WTC11 (cell line): ENCODE results near the gene CRYGS. TPM values are rescaled to one million over a fixed set of nuclear protein-coding genes. Genes with fewer than 3 reads are reported as not detected.

ENCODE experiments used
- ATAC-seq: fragments of 200-7000 bp; cut with Tn5 transposase; 2 replicates; pipeline ENCODE4 v1.10.0; 2021; ENCODE audit warnings: mild to moderate bottlenecking, moderate library complexity
- CTCF ChIA-PET: fragments of 300-600 bp; sonication (Branson Sonifier 250); formaldehyde crosslinking; loops from one replicate; lab custom pipeline; 2021; ENCODE audit warnings: antibody characterized with exemption; lab: Charles Lee
- POLR2A ChIA-PET: fragments of 350-600 bp; sonication (Branson Sonifier 250); formaldehyde crosslinking; loops from one replicate; lab custom pipeline; 2021; ENCODE audit warnings: antibody characterized with exemption; lab: Charles Lee
- DNase-seq: peaks from one replicate; pipeline ENCODE4 v3.0.0; 2021; ENCODE audit warnings: low spot score
- H3K27ac Mint-ChIP-seq: 2 replicates; pipeline ENCODE4 v1.8.0; 2021; ENCODE audit warnings: mixed read lengths
- H3K27me3 Mint-ChIP-seq: 2 replicates; pipeline ENCODE4 v1.8.0; 2021; ENCODE audit warnings: low read depth, mild to moderate bottlenecking, moderate library complexity, mixed read lengths
- H3K36me3 Mint-ChIP-seq: 2 replicates; pipeline ENCODE4 v1.8.0; 2021; ENCODE audit warnings: mixed read lengths
- H3K4me1 Mint-ChIP-seq: 2 replicates; pipeline ENCODE4 v1.8.0; 2022; ENCODE audit warnings: mixed read lengths
- H3K4me3 Mint-ChIP-seq: 2 replicates; pipeline ENCODE4 v1.8.0; 2021; ENCODE audit warnings: mild to moderate bottlenecking, moderate library complexity, mixed read lengths
- H3K9me3 Mint-ChIP-seq: 2 replicates; pipeline ENCODE4 v1.8.0; 2021; ENCODE audit warnings: mixed read lengths
- ATF1 ChIP-seq: sonication (generic); formaldehyde crosslinking; IDR thresholded peaks from 2 replicates; pipeline ENCODE4 v1.8.1; 2023; ENCODE audit warnings: mild to moderate bottlenecking, moderate library complexity, missing genetic modification reagents
- ELF4 ChIP-seq: sonication (generic); formaldehyde crosslinking; IDR thresholded peaks from 2 replicates; pipeline ENCODE4 v1.8.1; 2022; ENCODE audit warnings: low read depth, mild to moderate bottlenecking, moderate library complexity, missing genetic modification reagents
- FOXK1 ChIP-seq: sonication (generic); formaldehyde crosslinking; IDR thresholded peaks from 2 replicates; pipeline ENCODE4 v1.8.0; 2022; ENCODE audit warnings: mild to moderate bottlenecking, moderate library complexity, missing genetic modification reagents
- IRF2 ChIP-seq: sonication (generic); formaldehyde crosslinking; IDR thresholded peaks from 2 replicates; pipeline ENCODE4 v1.8.0; 2022; ENCODE audit warnings: low read depth, missing genetic modification reagents, borderline replicate concordance
- JAZF1 ChIP-seq: fragments of 250-450 bp; sonication (Bioruptor Pico); IDR thresholded peaks from 2 replicates; pipeline ENCODE4 v1.9.0; 2021; ENCODE audit warnings: moderate library complexity, mild to moderate bottlenecking, inconsistent platforms
- NR2C2 ChIP-seq: sonication (generic); formaldehyde crosslinking; IDR thresholded peaks from 2 replicates; pipeline ENCODE4 v1.8.0; 2022; ENCODE audit warnings: mild to moderate bottlenecking, missing genetic modification reagents
- PRRX2 ChIP-seq: fragments of 250-450 bp; sonication (Bioruptor Pico); IDR thresholded peaks from 2 replicates; pipeline ENCODE4 v1.8.0; 2021; ENCODE audit warnings: mild to moderate bottlenecking
- TEAD1 ChIP-seq: sonication (generic); formaldehyde crosslinking; IDR thresholded peaks from 2 replicates; pipeline ENCODE4 v1.8.0; 2022; ENCODE audit warnings: mild to moderate bottlenecking, missing genetic modification reagents
- TEAD4 ChIP-seq: sonication (generic); formaldehyde crosslinking; IDR thresholded peaks from 2 replicates; pipeline ENCODE4 v1.8.0; 2022; ENCODE audit warnings: mild to moderate bottlenecking, missing genetic modification reagents
- ZNF317 ChIP-seq: sonication (generic); formaldehyde crosslinking; IDR thresholded peaks from 2 replicates; pipeline ENCODE4 v1.8.1; 2023; ENCODE audit warnings: low read depth, mild to moderate bottlenecking, moderate library complexity, missing genetic modification reagents, borderline replicate concordance
- ZNF423 ChIP-seq: fragments of 250-450 bp; sonication (Bioruptor Pico); IDR thresholded peaks from 2 replicates; pipeline ENCODE4 v2.1.2; 2022; ENCODE audit warnings: mild to moderate bottlenecking, moderate library complexity
- ZNF671 ChIP-seq: fragments of 250-450 bp; sonication (Bioruptor Pico); IDR thresholded peaks from 2 replicates; pipeline ENCODE4 v1.8.0; 2021; ENCODE audit warnings: mild to moderate bottlenecking
- total RNA-seq: library from RNA; stranded (reverse); gene quantifications from 3 replicates; pipeline ENCODE4 v1.2.3, GENCODE V29; 2021
- TF ChIP-seq, protein P1 (sequence below): sonication (generic); formaldehyde crosslinking; IDR thresholded peaks from 2 replicates; pipeline ENCODE4 v1.8.0; 2023; ENCODE audit warnings: missing genetic modification reagents, mild to moderate bottlenecking, borderline replicate concordance
- TF ChIP-seq, protein P2 (sequence below): sonication (generic); formaldehyde crosslinking; IDR thresholded peaks from 2 replicates; pipeline ENCODE4 v1.8.1; 2022; ENCODE audit warnings: low read depth, mild to moderate bottlenecking, moderate library complexity, missing genetic modification reagents, borderline replicate concordance
- TF ChIP-seq, protein P3 (sequence below): fragments of 250-450 bp; sonication (Bioruptor Pico); IDR thresholded peaks from 2 replicates; pipeline ENCODE4 v1.9.0; 2021; ENCODE audit warnings: moderate library complexity, mild to moderate bottlenecking, inconsistent platforms, borderline replicate concordance
- TF ChIP-seq, protein P4 (sequence below): fragments of 250-450 bp; sonication (Bioruptor Pico); IDR thresholded peaks from 2 replicates; pipeline ENCODE4 v1.9.0; 2021; ENCODE audit warnings: mild to moderate bottlenecking
- TF ChIP-seq, protein P5 (sequence below): sonication (generic); formaldehyde crosslinking; IDR thresholded peaks from 2 replicates; pipeline ENCODE4 v1.8.1; 2022; ENCODE audit warnings: mild to moderate bottlenecking, missing genetic modification reagents, moderate library complexity, borderline replicate concordance
- TF ChIP-seq, protein P6 (sequence below): sonication (generic); formaldehyde crosslinking; conservative IDR thresholded peaks from 2 replicates; pipeline ENCODE4 v1.8.1; 2023; ENCODE audit warnings: mild to moderate bottlenecking, low read depth, missing genetic modification reagents, moderate library complexity
- TF ChIP-seq, protein P7 (sequence below): fragments of 250-450 bp; sonication (Bioruptor Pico); IDR thresholded peaks from 2 replicates; pipeline ENCODE4 v1.9.0; 2021; ENCODE audit warnings: mild to moderate bottlenecking

Gene CRYGS
- total RNA-seq, 1 experiment from 2014 or later: 1.7 TPM

DNA sequence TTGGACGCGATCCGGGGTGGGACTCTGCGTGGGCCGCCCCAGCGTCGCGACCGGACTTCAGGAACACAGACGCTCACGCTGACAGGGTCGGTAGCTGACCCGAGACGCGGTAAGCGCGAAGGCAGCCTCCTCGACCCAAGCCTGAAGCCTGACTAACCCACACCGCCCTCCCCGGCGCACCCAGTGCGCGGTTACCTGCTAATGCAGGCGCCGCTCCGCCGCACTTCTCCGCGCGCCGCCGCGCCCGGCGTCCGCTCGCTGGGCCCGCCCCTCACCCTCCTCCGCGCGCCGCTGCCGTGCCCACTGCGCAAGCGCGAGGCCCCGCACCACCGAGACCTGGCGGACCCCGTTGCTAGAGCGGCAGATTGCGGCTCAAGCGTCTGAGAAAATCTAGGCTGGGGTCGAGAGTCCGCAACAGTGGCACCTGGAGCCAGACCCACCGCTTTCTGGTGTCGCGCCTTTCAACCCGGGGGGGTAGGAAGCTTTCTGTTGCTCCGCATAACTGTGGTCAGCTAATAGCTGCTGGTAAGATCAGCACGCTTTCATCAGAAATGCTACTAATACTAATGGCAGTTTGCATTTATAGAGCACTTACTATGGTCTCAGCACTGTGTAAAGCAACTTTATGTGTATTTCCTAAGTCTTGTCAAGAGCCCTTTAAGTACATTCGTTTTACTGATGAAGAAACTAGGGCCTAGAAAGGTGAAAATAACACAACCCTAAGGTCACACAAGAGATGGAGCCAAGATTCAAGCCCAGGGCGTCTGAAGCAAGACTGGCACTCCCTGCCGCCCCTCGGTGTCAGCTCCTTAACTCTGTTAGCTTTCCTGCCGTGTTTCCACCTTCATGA lies 23.1 kb upstream of the CRYGS start, which contains the start of gene TBCCD1:
TSS of gene TBCCD1 (minus strand) at position 268 of the 850 bp plus-strand sequence. CDS start 3,010 bp downstream, outside the sequence.
- ChIA-PET CTCF (interaction anchor here (1.3 to 3.4 kb wide), 2 partner anchors 27 to 47 kb away, joined by 5 to 15 read pairs; no protein-coding TSS in a partner anchor), POLR2A (interaction anchor here (0.9 kb wide), 1 partner anchor 459 kb away, joined by 3 read pairs; no protein-coding TSS in a partner anchor)
- Mint-ChIP-seq H3K27me3 (no peaks in the 10 kb centered on the region), H3K4me1 (peaks cover 31% of the 10 kb centered on the region), H3K36me3 (no peaks in the 10 kb centered on the region), H3K4me3 (peak within 1 kb of the TSS; percentile 88), H3K9me3 (no peaks in the 10 kb centered on the region), H3K27ac (peak within 1 kb of the TSS; percentile 91)
- DNase-seq (peak; percentile 94), ATAC-seq (peak; percentile 62)
- TF ChIP-seq ZNF671 (no peak), JAZF1 (no peak), ZNF423 (CRISPR knock-in tag) (no peak), IRF2 (no peak), TEAD1 (peak; percentile 60), TEAD4 (no peak), ATF1 (CRISPR knock-in tag) (no peak), PRRX2 (CRISPR knock-in tag) (0 out of 2 replicates have a peak, but pooled peaks have one; percentile 41), ELF4 (0 out of 2 replicates have a peak, but pooled peaks have one; percentile 31), ZNF317 (no peak), FOXK1 (CRISPR knock-in tag) (peak; percentile 66), NR2C2 (CRISPR knock-in tag) (no peak)
- TF ChIP-seq, protein P1, sequence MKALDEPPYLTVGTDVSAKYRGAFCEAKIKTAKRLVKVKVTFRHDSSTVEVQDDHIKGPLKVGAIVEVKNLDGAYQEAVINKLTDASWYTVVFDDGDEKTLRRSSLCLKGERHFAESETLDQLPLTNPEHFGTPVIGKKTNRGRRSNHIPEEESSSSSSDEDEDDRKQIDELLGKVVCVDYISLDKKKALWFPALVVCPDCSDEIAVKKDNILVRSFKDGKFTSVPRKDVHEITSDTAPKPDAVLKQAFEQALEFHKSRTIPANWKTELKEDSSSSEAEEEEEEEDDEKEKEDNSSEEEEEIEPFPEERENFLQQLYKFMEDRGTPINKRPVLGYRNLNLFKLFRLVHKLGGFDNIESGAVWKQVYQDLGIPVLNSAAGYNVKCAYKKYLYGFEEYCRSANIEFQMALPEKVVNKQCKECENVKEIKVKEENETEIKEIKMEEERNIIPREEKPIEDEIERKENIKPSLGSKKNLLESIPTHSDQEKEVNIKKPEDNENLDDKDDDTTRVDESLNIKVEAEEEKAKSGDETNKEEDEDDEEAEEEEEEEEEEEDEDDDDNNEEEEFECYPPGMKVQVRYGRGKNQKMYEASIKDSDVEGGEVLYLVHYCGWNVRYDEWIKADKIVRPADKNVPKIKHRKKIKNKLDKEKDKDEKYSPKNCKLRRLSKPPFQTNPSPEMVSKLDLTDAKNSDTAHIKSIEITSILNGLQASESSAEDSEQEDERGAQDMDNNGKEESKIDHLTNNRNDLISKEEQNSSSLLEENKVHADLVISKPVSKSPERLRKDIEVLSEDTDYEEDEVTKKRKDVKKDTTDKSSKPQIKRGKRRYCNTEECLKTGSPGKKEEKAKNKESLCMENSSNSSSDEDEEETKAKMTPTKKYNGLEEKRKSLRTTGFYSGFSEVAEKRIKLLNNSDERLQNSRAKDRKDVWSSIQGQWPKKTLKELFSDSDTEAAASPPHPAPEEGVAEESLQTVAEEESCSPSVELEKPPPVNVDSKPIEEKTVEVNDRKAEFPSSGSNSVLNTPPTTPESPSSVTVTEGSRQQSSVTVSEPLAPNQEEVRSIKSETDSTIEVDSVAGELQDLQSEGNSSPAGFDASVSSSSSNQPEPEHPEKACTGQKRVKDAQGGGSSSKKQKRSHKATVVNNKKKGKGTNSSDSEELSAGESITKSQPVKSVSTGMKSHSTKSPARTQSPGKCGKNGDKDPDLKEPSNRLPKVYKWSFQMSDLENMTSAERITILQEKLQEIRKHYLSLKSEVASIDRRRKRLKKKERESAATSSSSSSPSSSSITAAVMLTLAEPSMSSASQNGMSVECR (CRISPR knock-in tag): peak; percentile 40; the same call in 1 of the 2 replicates
- TF ChIP-seq, protein P2, sequence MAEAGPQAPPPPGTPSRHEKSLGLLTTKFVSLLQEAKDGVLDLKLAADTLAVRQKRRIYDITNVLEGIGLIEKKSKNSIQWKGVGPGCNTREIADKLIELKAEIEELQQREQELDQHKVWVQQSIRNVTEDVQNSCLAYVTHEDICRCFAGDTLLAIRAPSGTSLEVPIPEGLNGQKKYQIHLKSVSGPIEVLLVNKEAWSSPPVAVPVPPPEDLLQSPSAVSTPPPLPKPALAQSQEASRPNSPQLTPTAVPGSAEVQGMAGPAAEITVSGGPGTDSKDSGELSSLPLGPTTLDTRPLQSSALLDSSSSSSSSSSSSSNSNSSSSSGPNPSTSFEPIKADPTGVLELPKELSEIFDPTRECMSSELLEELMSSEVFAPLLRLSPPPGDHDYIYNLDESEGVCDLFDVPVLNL (CRISPR knock-in tag): no peak
- TF ChIP-seq, protein P3, sequence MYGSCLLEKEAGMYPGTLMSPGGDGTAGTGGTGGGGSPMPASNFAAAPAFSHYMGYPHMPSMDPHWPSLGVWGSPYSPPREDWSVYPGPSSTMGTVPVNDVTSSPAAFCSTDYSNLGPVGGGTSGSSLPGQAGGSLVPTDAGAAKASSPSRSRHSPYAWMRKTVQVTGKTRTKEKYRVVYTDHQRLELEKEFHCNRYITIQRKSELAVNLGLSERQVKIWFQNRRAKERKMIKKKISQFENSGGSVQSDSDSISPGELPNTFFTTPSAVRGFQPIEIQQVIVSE (CRISPR knock-in tag): no peak
- TF ChIP-seq, protein P4, sequence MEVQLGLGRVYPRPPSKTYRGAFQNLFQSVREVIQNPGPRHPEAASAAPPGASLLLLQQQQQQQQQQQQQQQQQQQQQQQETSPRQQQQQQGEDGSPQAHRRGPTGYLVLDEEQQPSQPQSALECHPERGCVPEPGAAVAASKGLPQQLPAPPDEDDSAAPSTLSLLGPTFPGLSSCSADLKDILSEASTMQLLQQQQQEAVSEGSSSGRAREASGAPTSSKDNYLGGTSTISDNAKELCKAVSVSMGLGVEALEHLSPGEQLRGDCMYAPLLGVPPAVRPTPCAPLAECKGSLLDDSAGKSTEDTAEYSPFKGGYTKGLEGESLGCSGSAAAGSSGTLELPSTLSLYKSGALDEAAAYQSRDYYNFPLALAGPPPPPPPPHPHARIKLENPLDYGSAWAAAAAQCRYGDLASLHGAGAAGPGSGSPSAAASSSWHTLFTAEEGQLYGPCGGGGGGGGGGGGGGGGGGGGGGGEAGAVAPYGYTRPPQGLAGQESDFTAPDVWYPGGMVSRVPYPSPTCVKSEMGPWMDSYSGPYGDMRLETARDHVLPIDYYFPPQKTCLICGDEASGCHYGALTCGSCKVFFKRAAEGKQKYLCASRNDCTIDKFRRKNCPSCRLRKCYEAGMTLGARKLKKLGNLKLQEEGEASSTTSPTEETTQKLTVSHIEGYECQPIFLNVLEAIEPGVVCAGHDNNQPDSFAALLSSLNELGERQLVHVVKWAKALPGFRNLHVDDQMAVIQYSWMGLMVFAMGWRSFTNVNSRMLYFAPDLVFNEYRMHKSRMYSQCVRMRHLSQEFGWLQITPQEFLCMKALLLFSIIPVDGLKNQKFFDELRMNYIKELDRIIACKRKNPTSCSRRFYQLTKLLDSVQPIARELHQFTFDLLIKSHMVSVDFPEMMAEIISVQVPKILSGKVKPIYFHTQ (CRISPR knock-in tag): no peak
- TF ChIP-seq, protein P5, sequence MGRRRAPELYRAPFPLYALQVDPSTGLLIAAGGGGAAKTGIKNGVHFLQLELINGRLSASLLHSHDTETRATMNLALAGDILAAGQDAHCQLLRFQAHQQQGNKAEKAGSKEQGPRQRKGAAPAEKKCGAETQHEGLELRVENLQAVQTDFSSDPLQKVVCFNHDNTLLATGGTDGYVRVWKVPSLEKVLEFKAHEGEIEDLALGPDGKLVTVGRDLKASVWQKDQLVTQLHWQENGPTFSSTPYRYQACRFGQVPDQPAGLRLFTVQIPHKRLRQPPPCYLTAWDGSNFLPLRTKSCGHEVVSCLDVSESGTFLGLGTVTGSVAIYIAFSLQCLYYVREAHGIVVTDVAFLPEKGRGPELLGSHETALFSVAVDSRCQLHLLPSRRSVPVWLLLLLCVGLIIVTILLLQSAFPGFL: no peak
- TF ChIP-seq, protein P6, sequence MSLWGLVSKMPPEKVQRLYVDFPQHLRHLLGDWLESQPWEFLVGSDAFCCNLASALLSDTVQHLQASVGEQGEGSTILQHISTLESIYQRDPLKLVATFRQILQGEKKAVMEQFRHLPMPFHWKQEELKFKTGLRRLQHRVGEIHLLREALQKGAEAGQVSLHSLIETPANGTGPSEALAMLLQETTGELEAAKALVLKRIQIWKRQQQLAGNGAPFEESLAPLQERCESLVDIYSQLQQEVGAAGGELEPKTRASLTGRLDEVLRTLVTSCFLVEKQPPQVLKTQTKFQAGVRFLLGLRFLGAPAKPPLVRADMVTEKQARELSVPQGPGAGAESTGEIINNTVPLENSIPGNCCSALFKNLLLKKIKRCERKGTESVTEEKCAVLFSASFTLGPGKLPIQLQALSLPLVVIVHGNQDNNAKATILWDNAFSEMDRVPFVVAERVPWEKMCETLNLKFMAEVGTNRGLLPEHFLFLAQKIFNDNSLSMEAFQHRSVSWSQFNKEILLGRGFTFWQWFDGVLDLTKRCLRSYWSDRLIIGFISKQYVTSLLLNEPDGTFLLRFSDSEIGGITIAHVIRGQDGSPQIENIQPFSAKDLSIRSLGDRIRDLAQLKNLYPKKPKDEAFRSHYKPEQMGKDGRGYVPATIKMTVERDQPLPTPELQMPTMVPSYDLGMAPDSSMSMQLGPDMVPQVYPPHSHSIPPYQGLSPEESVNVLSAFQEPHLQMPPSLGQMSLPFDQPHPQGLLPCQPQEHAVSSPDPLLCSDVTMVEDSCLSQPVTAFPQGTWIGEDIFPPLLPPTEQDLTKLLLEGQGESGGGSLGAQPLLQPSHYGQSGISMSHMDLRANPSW: no peak
- TF ChIP-seq, protein P7, sequence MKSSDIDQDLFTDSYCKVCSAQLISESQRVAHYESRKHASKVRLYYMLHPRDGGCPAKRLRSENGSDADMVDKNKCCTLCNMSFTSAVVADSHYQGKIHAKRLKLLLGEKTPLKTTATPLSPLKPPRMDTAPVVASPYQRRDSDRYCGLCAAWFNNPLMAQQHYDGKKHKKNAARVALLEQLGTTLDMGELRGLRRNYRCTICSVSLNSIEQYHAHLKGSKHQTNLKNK (CRISPR knock-in tag): no peak
